Keratinocyte (primary cell): ENCODE data around the gene FHIT. TPM values are rescaled to one million over a fixed set of nuclear protein-coding genes. Genes with fewer than 3 reads are reported as not detected.

Experiments
- DNase-seq: peaks from one replicate; pipeline ENCODE4 v3.0.0-alpha.2; 2011; ENCODE audit warnings: low read depth, missing footprints, low spot score
- FAIRE-seq: peaks from 2 replicates; lab custom pipeline; 2011; peaks lifted over from hg19 to GRCh38; lab: Jason Lieb, UNC
- H2AFZ ChIP-seq: 2 replicates; pipeline ENCODE4 v1.6.0; 2012; ENCODE audit warnings: low read length, control low read depth, inconsistent platforms; ENCODE audit not compliant: control insufficient read depth
- H3K27ac ChIP-seq: 2 replicates; pipeline ENCODE4 v1.5.1; 2011; ENCODE audit warnings: low read length; ENCODE audit not compliant: control insufficient read depth, insufficient read depth
- H3K27me3 ChIP-seq: 3 replicates; pipeline ENCODE4 v1.6.0; 2011; ENCODE audit warnings: low read length; ENCODE audit not compliant: control insufficient read depth, insufficient read depth; ENCODE audit errors: extremely low read depth
- H3K36me3 ChIP-seq, 2 experiments: 2 replicates in 1 of 2; 3 replicates in 1 of 2; pipeline ENCODE4 v1.5.1; 2011; ENCODE audit warnings: low read length in 2 of 2, mild to moderate bottlenecking in 1 of 2; ENCODE audit not compliant: control insufficient read depth in 2 of 2, insufficient read depth in 2 of 2; ENCODE audit errors: extremely low read depth in 1 of 2
- H3K4me1 ChIP-seq: 3 replicates; pipeline ENCODE4 v1.5.1; 2011; ENCODE audit warnings: low read length; ENCODE audit not compliant: control insufficient read depth, insufficient read depth; ENCODE audit errors: extremely low read depth
- H3K4me2 ChIP-seq: 3 replicates; pipeline ENCODE4 v1.6.0; 2011; ENCODE audit warnings: low read depth, low read length; ENCODE audit not compliant: control insufficient read depth, insufficient read depth; ENCODE audit errors: extremely low read depth
- H3K4me3 ChIP-seq, 3 experiments: fragments of 200-600 bp in 1 of 3; sonication (generic) in 1 of 3; 2 replicates in 2 of 3; 3 replicates in 1 of 3; pipeline ENCODE4 v1.5.1; 2011 to 2016; ENCODE audit warnings: low read length in 3 of 3, mild to moderate bottlenecking in 3 of 3, control low read depth in 2 of 3, inconsistent platforms in 1 of 3, low read depth in 1 of 3, mixed read lengths in 1 of 3, mixed run types in 1 of 3, moderate library complexity in 1 of 3; ENCODE audit not compliant: control insufficient read depth in 2 of 3, insufficient read depth in 2 of 3; ENCODE audit errors: extremely low read depth in 1 of 3
- H3K79me2 ChIP-seq: 2 replicates; pipeline ENCODE4 v1.6.0; 2012; ENCODE audit warnings: low read length; ENCODE audit not compliant: control insufficient read depth, insufficient read depth
- H3K9ac ChIP-seq: 3 replicates; pipeline ENCODE4 v1.6.0; 2011; ENCODE audit warnings: low read length; ENCODE audit not compliant: control insufficient read depth, insufficient read depth; ENCODE audit errors: extremely low read depth
- H3K9me1 ChIP-seq: 3 replicates; pipeline ENCODE4 v1.6.0; 2011; ENCODE audit warnings: low read length; ENCODE audit not compliant: control insufficient read depth, insufficient read depth; ENCODE audit errors: extremely low read depth
- H3K9me3 ChIP-seq: 2 replicates; pipeline ENCODE4 v1.5.1; 2012; ENCODE audit warnings: low read depth, low read length; ENCODE audit not compliant: control insufficient read depth
- H4K20me1 ChIP-seq: 3 replicates; pipeline ENCODE4 v1.6.0; 2011; ENCODE audit warnings: low read length; ENCODE audit not compliant: control insufficient read depth, insufficient read depth; ENCODE audit errors: extremely low read depth
- EZH2 ChIP-seq: IDR thresholded peaks from one replicate; pipeline ENCODE4 v1.6.1; 2012; ENCODE audit warnings: inconsistent platforms, mild to moderate bottlenecking, low read length, moderate library complexity
- dilution Hi-C: fragments of 300-500 bp; cut with MboI; formaldehyde crosslinking; loops from one replicate; pipeline ENCODE4 v1.7.0; 2020; ENCODE audit warnings: low sequenced_read_pairs; ENCODE audit not compliant: extremely low pct_ligation_motif_present
- polyA plus RNA-seq, 5 experiments: library from polyadenylated mRNA; depleted of rRNA in 3 of 5; stranded (reverse) in 3 of 5; stranded (forward) in 1 of 5; unstranded in 1 of 5; fragments of >200 nt; gene quantifications; 1 replicate in 1 of 5; 2 replicates in 3 of 5; 3 replicates in 1 of 5; pipeline versions ENCODE4 v1.2.1 to v1.2.3, GENCODE V29; 2011 to 2012; ENCODE audit warnings: missing spikeins in 2 of 5, low read depth in 1 of 5, low replicate concordance in 1 of 5
- TF ChIP-seq, protein P1 (sequence below), 3 experiments: IDR thresholded peaks in 1 of 3; conservative IDR thresholded peaks in 1 of 3; optimal IDR thresholded peaks in 1 of 3; 2 replicates in 2 of 3; 3 replicates in 1 of 3; pipeline versions ENCODE3 to v1.5.1; 2011; ENCODE audit warnings: low read length in 3 of 3, mild to moderate bottlenecking in 3 of 3, moderate library complexity in 2 of 3, control low read depth in 1 of 3, inconsistent platforms in 1 of 3; ENCODE audit not compliant: insufficient read depth in 2 of 3; ENCODE audit errors: extremely low read depth in 1 of 3

FHIT gene
- polyA plus RNA-seq, 1 donor (not counting 4 experiments of a cell fraction or from before 2014, with no cell fraction given): 2.2 TPM

DNA sequence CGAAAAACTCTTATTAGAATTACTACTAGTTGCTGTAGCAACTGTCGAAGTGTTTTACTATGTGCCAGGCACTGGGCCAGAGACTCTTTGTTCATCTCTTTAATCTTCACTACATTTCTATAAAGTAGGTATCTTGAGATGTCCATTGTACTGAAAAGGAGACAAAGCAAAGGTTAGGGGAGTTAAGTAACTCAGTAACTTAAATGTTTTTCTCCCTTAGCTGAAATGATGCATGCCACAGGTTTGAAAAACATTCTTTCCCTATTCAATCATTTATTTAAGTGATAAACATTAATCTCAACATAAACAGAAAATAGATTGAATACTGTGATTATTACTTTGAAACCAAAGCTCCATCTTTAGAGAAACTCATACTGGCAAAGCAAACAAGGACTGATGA lies 776.2 kb downstream of the FHIT start:
- no peaks in the 10 kb centered on the region for H3K27me3 ChIP-seq
- H4K20me1 ChIP-seq: no peaks in the 10 kb centered on the region
- no peaks in the 10 kb centered on the region for H3K79me2 ChIP-seq
- DNase-seq (no peak), FAIRE-seq (no peak)
- H3K9ac ChIP-seq: no peak overlapping the region
- no peak overlapping the region for H3K4me3 ChIP-seq
- no peaks in the 10 kb centered on the region for H3K9me3 ChIP-seq
- no peaks in the 10 kb centered on the region for H3K4me1 ChIP-seq
- H3K27ac ChIP-seq: no peak overlapping the region
- no peaks in the 10 kb centered on the region for H3K36me3 ChIP-seq
- no peaks in the 10 kb centered on the region for H3K9me1 ChIP-seq
- no peak overlapping the region for H2AFZ ChIP-seq
- dilution Hi-C loops: no loop called here
- TF ChIP-seq, protein P1, sequence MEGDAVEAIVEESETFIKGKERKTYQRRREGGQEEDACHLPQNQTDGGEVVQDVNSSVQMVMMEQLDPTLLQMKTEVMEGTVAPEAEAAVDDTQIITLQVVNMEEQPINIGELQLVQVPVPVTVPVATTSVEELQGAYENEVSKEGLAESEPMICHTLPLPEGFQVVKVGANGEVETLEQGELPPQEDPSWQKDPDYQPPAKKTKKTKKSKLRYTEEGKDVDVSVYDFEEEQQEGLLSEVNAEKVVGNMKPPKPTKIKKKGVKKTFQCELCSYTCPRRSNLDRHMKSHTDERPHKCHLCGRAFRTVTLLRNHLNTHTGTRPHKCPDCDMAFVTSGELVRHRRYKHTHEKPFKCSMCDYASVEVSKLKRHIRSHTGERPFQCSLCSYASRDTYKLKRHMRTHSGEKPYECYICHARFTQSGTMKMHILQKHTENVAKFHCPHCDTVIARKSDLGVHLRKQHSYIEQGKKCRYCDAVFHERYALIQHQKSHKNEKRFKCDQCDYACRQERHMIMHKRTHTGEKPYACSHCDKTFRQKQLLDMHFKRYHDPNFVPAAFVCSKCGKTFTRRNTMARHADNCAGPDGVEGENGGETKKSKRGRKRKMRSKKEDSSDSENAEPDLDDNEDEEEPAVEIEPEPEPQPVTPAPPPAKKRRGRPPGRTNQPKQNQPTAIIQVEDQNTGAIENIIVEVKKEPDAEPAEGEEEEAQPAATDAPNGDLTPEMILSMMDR (optimal IDR thresholded peaks at IDR 0.05 in 1 of 3, IDR thresholded peaks at IDR 0.05 in 1 of 3, conservative IDR thresholded peaks at IDR 0.05 in 1 of 3; ENCODE audit: extremely low read depth in 1 of 3, insufficient read depth in 2 of 3, low read length in 3 of 3): no peak
- TF ChIP-seq EZH2: no peak
- H3K4me2 ChIP-seq: no peak overlapping the region

DNA sequence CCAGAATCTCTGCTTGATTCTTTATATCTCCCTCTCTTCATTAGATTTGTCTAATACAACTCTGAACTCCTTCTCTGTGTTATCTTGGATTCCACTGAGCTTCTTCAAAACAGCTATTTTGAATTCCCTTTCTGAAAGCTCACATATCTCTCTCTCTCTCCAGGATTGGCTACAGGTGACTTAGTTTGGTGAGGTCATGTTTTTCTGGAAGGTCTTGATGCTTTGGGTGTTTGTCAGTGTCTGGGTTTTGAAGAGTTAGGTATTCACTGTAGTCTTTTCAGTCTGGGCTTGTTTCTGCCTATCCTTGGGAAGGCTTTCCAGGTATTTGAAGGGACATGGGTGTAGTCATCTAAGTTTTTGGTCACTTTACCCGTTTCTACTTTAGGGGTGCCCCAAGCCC lies 781.8 kb downstream of the FHIT start:
- H2AFZ ChIP-seq: no peak overlapping the region
- H4K20me1 ChIP-seq: no peaks in the 10 kb centered on the region
- H3K9ac ChIP-seq: no peak overlapping the region
- TF ChIP-seq, protein P1 (optimal IDR thresholded peaks at IDR 0.05 in 1 of 3, IDR thresholded peaks at IDR 0.05 in 1 of 3, conservative IDR thresholded peaks at IDR 0.05 in 1 of 3; ENCODE audit: extremely low read depth in 1 of 3, insufficient read depth in 2 of 3, low read length in 3 of 3): no peak
- no peak for TF ChIP-seq EZH2
- no peaks in the 10 kb centered on the region for H3K27me3 ChIP-seq
- dilution Hi-C loops: no loop called here
- no peaks in the 10 kb centered on the region for H3K36me3 ChIP-seq
- H3K4me2 ChIP-seq: no peak overlapping the region
- H3K9me1 ChIP-seq: no peaks in the 10 kb centered on the region
- no peaks in the 10 kb centered on the region for H3K79me2 ChIP-seq
- H3K4me3 ChIP-seq: no peak overlapping the region
- no peaks in the 10 kb centered on the region for H3K9me3 ChIP-seq
- no peak overlapping the region for H3K27ac ChIP-seq
- no peak for FAIRE-seq
- DNase-seq: no peak
- no peaks in the 10 kb centered on the region for H3K4me1 ChIP-seq
